IPS DF 6.9 (cell line): ENCODE data around the gene MYH11.

Experiments used
- DNase-seq: peaks from one replicate; pipeline ENCODE4 v3.0.0-alpha.2; 2013; ENCODE audit warnings: low read depth, low spot score
- H3K27ac ChIP-seq: one replicate; pipeline ENCODE4 v1.5.1; 2013; ENCODE audit warnings: low read length, control low read depth
- H3K27me3 ChIP-seq: 2 replicates; pipeline ENCODE4 v1.6.1; 2013; ENCODE audit warnings: mild to moderate bottlenecking, low read length; ENCODE audit not compliant: control insufficient read depth, insufficient read depth
- H3K36me3 ChIP-seq: 2 replicates; pipeline ENCODE4 v1.6.1; 2013; ENCODE audit warnings: low read length; ENCODE audit not compliant: control insufficient read depth, insufficient read depth
- H3K4me1 ChIP-seq: 2 replicates; pipeline ENCODE4 v1.6.1; 2013; ENCODE audit warnings: low read length; ENCODE audit not compliant: control insufficient read depth, insufficient read depth
- H3K4me3 ChIP-seq: 2 replicates; pipeline ENCODE4 v1.5.1; 2013; ENCODE audit warnings: mild to moderate bottlenecking, low read length
- H3K9me3 ChIP-seq: 2 replicates; pipeline ENCODE4 v1.6.1; 2013; ENCODE audit warnings: low read length, inconsistent platforms; ENCODE audit not compliant: control insufficient read depth, insufficient read depth
- WGBS: extraction: QIAGEN DNeasy Blood & Tissue Kit; methylation state at CpG from one replicate; pipeline ENCODE4 v1.1.7; 2013; ENCODE audit warnings: mixed read lengths, missing lambda C conversion rate; ENCODE audit not compliant: insufficient read length, insufficient coverage; 5-methylcytosine and 5-hydroxymethylcytosine counted together

The MYH11 gene

DNA sequence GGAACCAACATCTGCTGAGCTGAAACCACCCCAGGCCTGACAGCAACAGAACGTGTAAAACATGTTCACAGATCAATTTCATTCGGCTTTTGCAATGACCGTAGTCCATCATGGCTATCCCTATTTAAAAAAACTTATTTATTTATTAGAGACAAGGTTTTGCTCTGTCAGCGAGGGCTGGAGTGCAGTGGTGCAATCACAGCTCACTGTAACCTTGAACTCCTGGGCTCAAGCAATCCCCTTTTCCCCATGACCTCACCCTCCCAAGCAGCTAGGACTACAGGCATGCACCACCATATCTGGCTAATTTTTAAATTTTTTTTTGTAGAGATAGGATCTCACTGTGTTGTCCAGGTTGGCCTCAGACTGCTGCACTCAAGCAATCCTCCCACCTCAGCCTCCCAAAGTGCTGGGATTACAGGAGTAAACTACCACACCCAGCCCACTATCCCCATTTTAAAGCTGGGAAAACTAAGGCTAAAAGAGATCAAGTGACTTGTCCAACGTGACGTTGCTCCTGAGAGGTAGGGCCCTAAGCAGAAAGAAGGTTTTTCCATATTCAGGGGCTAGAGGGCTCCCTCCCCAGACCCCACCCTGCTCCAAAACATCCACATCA lies 77.7 kb downstream of the MYH11 start:
- Histone ChIP-seq H3K36me3 (no peaks in the 10 kb centered on the region), H3K4me1 (no peaks in the 10 kb centered on the region), H3K27ac (no peak overlapping the region), H3K4me3 (no peak overlapping the region), H3K27me3 (no peaks in the 10 kb centered on the region), H3K9me3 (no peaks in the 10 kb centered on the region)
- DNase-seq = no peak
- no CpG with 5 or more reads among the region's 6 CpGs for WGBS

DNA sequence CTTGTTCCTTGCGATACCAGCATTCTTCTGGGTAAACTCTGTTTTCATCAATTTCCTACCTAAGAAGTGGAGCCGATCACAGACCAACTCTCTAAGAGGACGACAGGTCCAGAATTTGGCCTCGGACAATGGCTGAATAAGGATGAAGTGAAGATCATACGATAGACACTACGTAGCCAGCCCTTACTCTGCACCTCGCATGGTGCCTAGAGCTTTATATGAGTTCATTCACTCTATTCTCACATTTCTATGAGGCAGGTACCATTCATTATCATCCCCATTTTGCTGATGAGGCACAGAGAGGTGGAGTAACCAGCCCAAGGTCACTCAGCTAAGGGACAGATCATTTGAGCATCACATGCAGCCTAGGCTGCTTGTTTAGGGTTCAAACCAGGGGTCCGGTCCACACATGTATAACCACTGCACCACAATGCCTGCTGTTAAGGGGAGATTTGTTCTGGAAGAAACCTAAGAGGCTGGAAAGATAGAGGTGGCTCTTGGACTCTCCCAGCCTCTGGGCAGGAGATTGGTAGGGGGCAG lies 78.6 kb downstream of the MYH11 start:
- no CpG with 5 or more reads among the region's 8 CpGs for WGBS
- Histone ChIP-seq H3K36me3 (no peaks in the 10 kb centered on the region), H3K4me1 (no peaks in the 10 kb centered on the region), H3K4me3 (no peak overlapping the region), H3K27me3 (no peaks in the 10 kb centered on the region), H3K9me3 (no peaks in the 10 kb centered on the region), H3K27ac (no peak overlapping the region)
- no peak for DNase-seq

DNA sequence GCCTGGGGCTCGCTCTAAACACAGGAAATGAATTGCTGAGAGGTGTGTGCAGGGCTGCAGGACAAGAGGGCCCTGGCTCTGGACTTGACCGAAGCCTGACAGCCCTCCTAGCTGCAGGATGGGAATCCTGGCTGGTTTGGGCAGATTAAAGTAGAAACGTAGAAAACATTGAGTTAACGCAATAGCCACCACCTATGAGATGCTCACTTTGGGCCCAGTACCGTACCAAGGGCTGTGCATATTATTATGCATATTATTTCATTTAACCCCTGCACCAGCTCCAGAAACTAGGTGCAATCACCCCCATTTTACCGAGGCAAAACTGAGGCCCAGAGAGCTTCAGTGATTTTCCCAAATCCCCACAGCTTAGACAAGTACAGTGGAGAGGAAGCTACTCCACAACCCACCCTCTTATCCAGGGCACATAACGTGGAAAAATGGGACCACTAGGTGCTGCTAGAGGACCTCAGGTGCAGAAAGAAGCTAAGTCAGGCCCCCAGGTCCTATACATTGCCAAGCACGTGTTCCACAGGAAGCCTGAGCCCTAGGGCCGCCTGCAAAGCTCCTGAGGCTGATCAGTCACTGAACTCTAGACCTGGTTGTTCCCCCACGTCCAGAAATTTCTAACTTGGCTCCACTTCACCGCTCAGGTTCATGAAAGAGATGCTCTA lies 79.2 kb downstream of the MYH11 start:
- Histone ChIP-seq H3K9me3 (no peaks in the 10 kb centered on the region), H3K36me3 (no peaks in the 10 kb centered on the region), H3K27ac (no peak overlapping the region), H3K27me3 (no peaks in the 10 kb centered on the region), H3K4me1 (no peaks in the 10 kb centered on the region), H3K4me3 (no peak overlapping the region)
- DNase-seq = peak; percentile 63
- no CpG with 5 or more reads among the region's 11 CpGs for WGBS

DNA sequence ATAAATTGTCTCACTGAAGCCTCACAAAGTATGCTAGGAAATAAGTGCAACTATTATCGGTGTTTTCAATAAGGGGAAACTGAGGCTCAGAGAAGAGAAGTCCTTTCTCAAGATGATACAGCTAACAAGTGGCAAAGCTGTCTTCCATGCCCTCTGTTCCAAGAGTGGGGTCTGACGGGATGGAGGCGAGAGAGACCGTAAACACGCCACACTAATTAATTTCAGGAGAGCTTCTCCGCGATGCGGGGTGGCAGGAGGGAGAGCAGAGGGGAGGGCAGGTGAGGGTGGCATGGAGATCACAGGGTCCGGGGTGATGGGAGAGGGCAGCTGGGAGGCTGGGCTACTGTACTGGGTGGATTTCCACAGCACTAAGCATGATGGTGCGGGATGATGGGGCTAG lies 80.3 kb downstream of the MYH11 start:
- H3K4me1 ChIP-seq = no peaks in the 10 kb centered on the region
- no CpG with 5 or more reads among the region's 10 CpGs for WGBS
- H3K4me3 ChIP-seq = no peak overlapping the region

DNA sequence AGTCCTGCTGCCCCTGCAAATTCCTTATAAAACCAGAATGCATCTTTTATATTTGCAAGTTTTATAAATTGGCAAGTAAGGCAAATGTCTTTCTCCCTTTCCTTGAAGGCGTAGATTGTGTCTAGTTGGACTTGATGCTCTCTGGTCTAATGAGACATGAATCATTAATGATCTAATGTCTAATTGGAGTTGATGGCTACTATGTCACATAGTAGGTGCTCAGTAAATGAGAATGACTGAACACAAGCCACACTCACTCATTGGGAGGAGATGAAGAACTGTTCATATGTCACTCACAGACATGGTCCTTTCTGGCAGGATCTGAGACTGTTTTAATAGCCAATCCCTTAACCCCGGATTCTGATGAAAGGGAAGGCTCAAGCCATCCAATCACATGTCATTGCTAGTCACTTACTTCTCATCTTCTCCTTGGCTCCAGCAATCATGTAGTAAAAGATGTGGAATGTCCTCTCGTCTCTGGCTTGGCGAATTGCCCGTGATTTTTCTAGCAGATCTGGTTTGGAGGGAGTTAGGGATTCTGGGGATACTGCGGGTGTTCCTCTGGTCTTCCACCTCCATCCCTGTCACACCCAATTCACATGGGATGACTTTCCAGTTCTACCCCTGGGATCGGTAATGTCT lies 81.0 kb downstream of the MYH11 start:
- Histone ChIP-seq H3K27me3 (no peaks in the 10 kb centered on the region), H3K9me3 (no peaks in the 10 kb centered on the region), H3K4me1 (no peaks in the 10 kb centered on the region), H3K36me3 (no peaks in the 10 kb centered on the region), H3K4me3 (no peak overlapping the region), H3K27ac (no peak overlapping the region)
- no peak for DNase-seq
- WGBS = no CpG with 5 or more reads among the region's 7 CpGs

More for the DNA sequence above, 80.3 kb downstream of the MYH11 start:
- Histone ChIP-seq H3K27ac (no peak overlapping the region), H3K27me3 (no peaks in the 10 kb centered on the region), H3K9me3 (no peaks in the 10 kb centered on the region), H3K36me3 (no peaks in the 10 kb centered on the region)
- no peak for DNase-seq

DNA sequence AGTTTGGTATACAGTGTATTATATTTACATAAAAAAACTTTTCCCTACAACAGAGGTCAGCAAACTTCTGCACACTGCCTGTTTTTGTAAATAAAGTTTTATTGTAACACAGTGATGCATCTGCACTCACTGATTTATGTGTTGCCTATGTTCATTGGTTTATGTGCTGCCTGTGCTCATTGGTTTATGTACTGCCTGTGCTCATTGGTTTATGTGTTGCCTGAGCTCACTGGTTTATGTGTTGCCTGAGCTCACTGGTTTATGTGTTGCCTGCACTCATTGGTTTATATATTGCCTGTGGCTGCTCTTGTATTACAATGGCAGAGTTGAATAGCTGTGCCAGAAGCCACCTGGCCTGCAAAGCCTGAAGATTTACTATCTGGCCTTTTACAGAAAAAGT lies 81.6 kb downstream of the MYH11 start:
- Histone ChIP-seq H3K4me3 (no peak overlapping the region), H3K4me1 (no peaks in the 10 kb centered on the region), H3K36me3 (no peaks in the 10 kb centered on the region), H3K27me3 (no peaks in the 10 kb centered on the region), H3K9me3 (no peaks in the 10 kb centered on the region), H3K27ac (no peak overlapping the region)
- DNase-seq = no peak

DNA sequence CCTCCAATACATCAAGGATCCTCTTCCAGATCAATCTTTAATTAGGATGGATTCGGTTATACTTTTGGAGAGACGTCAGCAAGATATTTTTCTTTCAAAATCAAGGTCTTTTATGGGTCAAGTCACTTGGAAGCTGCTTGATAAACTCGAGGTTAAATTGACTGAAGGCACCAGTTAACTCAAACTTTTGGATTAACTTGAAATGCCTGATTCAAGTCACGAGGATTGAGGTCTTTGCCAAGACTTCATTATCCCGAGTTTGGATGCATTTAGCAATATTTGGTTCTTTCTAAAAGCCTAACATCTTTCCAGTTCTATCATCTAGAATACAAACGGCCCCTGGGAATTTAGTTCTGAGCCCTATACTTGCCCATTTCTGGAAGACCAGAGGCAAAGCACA lies 82.9 kb downstream of the MYH11 start:
- Histone ChIP-seq H3K4me1 (no peaks in the 10 kb centered on the region), H3K27ac (no peak overlapping the region), H3K36me3 (no peaks in the 10 kb centered on the region), H3K9me3 (no peaks in the 10 kb centered on the region), H3K4me3 (no peak overlapping the region), H3K27me3 (no peaks in the 10 kb centered on the region)
- no CpG with 5 or more reads among the region's 6 CpGs for WGBS
- no peak for DNase-seq

DNA sequence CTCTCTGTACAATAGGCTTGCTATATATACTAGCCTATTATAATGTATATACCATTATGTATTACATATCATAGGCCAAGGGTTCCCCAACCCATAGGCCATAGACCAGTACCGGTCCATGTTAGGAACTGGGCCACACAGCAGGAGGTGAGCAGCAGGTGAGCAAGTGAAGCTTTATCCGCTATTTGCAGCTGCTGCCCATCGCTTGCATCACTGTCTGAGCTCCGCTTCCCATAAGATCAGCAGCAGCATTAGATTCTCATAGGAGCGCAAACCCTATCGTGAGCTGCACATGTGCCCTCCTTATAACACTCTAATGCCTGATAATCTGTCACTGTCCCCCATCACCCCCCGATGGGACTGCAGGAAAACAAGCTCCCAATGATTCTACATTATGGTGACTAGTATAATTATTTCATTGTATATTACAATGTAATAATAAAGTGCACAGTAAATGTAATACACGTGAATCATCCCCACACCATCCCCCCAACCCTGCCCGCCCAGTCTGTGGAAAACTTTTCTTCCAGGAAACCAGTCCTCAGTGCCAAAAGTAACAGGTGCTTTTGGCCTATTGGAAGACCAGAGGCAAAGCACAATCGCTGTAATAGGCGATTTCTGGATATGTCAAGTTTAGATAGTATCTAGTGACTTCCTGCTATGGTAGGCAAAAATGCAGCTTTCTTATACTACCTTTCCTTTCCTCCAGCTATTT lies 84.1 kb downstream of the MYH11 start:
- no peaks in the 10 kb centered on the region for H3K27me3 ChIP-seq
- no peaks in the 10 kb centered on the region for H3K36me3 ChIP-seq
- H3K4me1 ChIP-seq = no peaks in the 10 kb centered on the region
- WGBS = no CpG with 5 or more reads among the region's 11 CpGs
- no peak overlapping the region for H3K4me3 ChIP-seq
- no peak overlapping the region for H3K27ac ChIP-seq
- DNase-seq = no peak
- H3K9me3 ChIP-seq = no peaks in the 10 kb centered on the region

DNA sequence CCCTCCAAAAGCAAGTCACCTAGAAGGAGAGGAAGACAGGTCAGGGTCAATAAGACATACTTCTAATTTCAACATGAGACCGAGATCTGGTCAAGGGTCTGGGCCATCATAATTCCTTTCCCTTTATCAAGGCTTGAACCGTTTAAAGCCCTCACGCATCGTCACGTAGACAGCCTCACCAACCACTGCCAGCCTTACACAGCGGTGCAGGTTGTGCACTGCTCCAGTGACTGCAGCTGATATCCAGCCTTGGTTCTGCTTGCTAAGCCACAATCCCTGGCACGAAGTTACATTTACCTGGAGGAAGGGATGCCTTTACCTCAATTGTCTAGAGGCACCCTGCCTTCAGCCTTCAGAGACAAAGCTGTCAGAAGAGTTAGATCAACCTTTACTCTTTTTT lies 85.1 kb downstream of the MYH11 start:
- no peaks in the 10 kb centered on the region for H3K36me3 ChIP-seq
- no peaks in the 10 kb centered on the region for H3K4me1 ChIP-seq
- H3K4me3 ChIP-seq = no peak overlapping the region
- DNase-seq = no peak
- H3K27me3 ChIP-seq = no peaks in the 10 kb centered on the region
- H3K27ac ChIP-seq = no peak overlapping the region
- H3K9me3 ChIP-seq = no peaks in the 10 kb centered on the region
- no CpG with 5 or more reads among the region's 7 CpGs for WGBS

DNA sequence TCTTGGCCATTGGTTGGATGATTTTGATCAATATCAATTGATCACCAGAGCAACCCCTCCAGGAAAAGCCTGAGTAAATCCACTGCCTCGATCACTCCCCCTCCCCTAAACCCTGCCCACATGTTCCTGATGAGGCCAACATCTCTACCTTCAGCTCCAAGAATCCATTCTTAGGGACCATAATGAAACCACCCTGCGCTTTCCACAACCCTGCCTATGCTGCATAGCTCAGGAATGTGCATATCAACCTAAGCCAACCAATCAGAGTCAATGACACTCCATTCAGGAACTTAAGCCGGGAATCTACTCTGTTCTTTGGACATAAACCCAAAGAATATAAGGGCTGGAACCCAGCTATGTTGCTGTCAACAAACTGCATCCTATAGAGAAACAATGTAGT lies 86.3 kb downstream of the MYH11 start:
- Histone ChIP-seq H3K4me3 (no peak overlapping the region), H3K36me3 (no peaks in the 10 kb centered on the region), H3K27me3 (no peaks in the 10 kb centered on the region), H3K27ac (no peak overlapping the region), H3K9me3 (no peaks in the 10 kb centered on the region), H3K4me1 (no peaks in the 10 kb centered on the region)
- no peak for DNase-seq
- WGBS = no CpG with 5 or more reads among the region's 3 CpGs
